ENCODE data around the gene ALX4. TPM values are rescaled to one million over a fixed set of nuclear protein-coding genes. Genes with fewer than 3 reads are reported as not detected.

The ALX4 gene
- total and polyA plus RNA-seq, 9 of the 15 experiments (the other 6 are each of a cell fraction or from before 2014, with no cell fraction given) = 0.07 to 1.2 (median 0.33) TPM

DNA sequence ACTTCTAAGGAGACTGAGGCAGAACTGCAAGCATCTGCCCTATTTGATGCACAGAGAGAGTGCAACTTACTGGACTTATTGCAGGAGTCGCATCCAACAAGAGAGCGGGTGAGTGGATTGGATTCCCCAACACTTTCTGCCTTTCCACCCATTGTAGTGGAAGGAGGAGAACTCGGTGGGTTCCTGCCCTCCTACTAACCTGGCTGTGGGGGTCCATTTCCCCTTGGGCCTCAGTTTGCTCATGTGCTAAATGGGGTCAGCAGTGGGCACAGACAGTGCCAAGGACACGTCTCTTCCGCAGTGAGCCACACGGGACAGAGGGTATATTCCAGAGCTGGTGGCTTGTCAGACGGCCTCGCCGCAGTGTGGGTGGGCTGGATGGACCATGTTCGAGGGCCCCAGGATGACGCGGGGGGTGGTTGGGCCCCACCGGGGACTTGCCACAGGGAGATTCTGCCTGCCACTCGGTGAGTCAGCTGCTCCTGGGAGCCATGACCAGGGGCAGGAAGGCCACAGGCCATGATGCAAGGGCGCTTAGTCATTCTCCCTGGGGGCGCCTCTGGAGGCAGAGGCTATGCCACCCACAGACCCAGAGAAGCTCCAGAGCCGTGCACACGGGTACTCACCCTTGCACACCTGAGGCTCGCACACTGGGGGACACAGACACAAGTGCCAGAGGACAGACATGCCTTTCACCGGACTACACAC, 8.2 kb downstream of the ALX4 start (continued):
- peak; percentile 81 for TF ChIP-seq ATF3 (IDR thresholded peaks at IDR 0.05)
- TF ChIP-seq ATF3 (CRISPR knock-in tag; conservative IDR thresholded peaks at IDR 0.05) = no peak
- TF ChIP-seq, protein P1, sequence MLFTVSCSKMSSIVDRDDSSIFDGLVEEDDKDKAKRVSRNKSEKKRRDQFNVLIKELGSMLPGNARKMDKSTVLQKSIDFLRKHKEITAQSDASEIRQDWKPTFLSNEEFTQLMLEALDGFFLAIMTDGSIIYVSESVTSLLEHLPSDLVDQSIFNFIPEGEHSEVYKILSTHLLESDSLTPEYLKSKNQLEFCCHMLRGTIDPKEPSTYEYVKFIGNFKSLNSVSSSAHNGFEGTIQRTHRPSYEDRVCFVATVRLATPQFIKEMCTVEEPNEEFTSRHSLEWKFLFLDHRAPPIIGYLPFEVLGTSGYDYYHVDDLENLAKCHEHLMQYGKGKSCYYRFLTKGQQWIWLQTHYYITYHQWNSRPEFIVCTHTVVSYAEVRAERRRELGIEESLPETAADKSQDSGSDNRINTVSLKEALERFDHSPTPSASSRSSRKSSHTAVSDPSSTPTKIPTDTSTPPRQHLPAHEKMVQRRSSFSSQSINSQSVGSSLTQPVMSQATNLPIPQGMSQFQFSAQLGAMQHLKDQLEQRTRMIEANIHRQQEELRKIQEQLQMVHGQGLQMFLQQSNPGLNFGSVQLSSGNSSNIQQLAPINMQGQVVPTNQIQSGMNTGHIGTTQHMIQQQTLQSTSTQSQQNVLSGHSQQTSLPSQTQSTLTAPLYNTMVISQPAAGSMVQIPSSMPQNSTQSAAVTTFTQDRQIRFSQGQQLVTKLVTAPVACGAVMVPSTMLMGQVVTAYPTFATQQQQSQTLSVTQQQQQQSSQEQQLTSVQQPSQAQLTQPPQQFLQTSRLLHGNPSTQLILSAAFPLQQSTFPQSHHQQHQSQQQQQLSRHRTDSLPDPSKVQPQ (CRISPR knock-in tag; IDR thresholded peaks at IDR 0.05; ENCODE audit: borderline replicate concordance) = no peak
- no peak for TF ChIP-seq SMAD1 (IDR thresholded peaks at IDR 0.05; ENCODE audit: low read depth, low read length, partially characterized antibody)
- no peak for TF ChIP-seq NCOR1 (IDR thresholded peaks at IDR 0.05)
- TF ChIP-seq GATA2 (CRISPR knock-in tag; IDR thresholded peaks at IDR 0.05) = no peak
- no peak for TF ChIP-seq PHTF2 (CRISPR knock-in tag; IDR thresholded peaks at IDR 0.05)
- 0 out of 2 replicates have a peak, but pooled peaks have one; percentile 23 for TF ChIP-seq ZKSCAN8 (CRISPR knock-in tag; IDR thresholded peaks at IDR 0.05)
- TF ChIP-seq TEAD1 (CRISPR knock-in tag; IDR thresholded peaks at IDR 0.05) = no peak
- TF ChIP-seq ZC3H4 (CRISPR knock-in tag; IDR thresholded peaks at IDR 0.05; ENCODE audit: borderline replicate concordance) = no peak
- TF ChIP-seq BCOR (IDR thresholded peaks at IDR 0.05) = no peak
- TF ChIP-seq ZNF282 (CRISPR knock-in tag; IDR thresholded peaks at IDR 0.05) = no peak
- no peak for TF ChIP-seq ZNF766 (CRISPR knock-in tag; conservative IDR thresholded peaks at IDR 0.05)
- TF ChIP-seq SPI1 (IDR thresholded peaks at IDR 0.05; ENCODE audit: borderline replicate concordance, low read depth, low read length) = no peak
- TF ChIP-seq E2F1 (CRISPR knock-in tag; IDR thresholded peaks at IDR 0.05) = no peak
- TF ChIP-seq NUFIP1 (IDR thresholded peaks at IDR 0.05; ENCODE audit: partially characterized antibody) = no peak
- TF ChIP-seq MAFK (IDR thresholded peaks at IDR 0.05; ENCODE audit: low read length) = 0 out of 2 replicates have a peak, but pooled peaks have one; percentile 8
- TF ChIP-seq ZNF561 (CRISPR knock-in tag; conservative IDR thresholded peaks at IDR 0.05) = no peak
- TF ChIP-seq OTX1 (CRISPR knock-in tag; IDR thresholded peaks at IDR 0.05) = no peak
- TF ChIP-seq PHB (CRISPR knock-in tag; IDR thresholded peaks at IDR 0.05) = no peak
- peak; percentile 37; the same call in 1 of the 2 replicates for TF ChIP-seq ZNF589 (CRISPR knock-in tag; IDR thresholded peaks at IDR 0.05; ENCODE audit: low read depth)
- TF ChIP-seq NR1H2 (CRISPR knock-in tag; IDR thresholded peaks at IDR 0.05) = no peak
- TF ChIP-seq, protein P2, sequence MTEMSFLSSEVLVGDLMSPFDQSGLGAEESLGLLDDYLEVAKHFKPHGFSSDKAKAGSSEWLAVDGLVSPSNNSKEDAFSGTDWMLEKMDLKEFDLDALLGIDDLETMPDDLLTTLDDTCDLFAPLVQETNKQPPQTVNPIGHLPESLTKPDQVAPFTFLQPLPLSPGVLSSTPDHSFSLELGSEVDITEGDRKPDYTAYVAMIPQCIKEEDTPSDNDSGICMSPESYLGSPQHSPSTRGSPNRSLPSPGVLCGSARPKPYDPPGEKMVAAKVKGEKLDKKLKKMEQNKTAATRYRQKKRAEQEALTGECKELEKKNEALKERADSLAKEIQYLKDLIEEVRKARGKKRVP (CRISPR knock-in tag; IDR thresholded peaks at IDR 0.05) = no peak
- TF ChIP-seq PPARD (CRISPR knock-in tag; IDR thresholded peaks at IDR 0.05) = no peak
- no peak for TF ChIP-seq TRIM28 (IDR thresholded peaks at IDR 0.05)
